HAP-1 (cell line): Measurements from ENCODE around the gene SPATA6.

Experiments
- DNase-seq, 2 experiments: peaks; one replicate each; pipeline ENCODE4 v3.0.0-alpha.2; 2016 to 2020; ENCODE audit warnings: low spot score in 2 of 2
- H3K27me3 ChIP-seq: fragments of 250-450 bp; sonication (Bioruptor Pico); 2 replicates; pipeline ENCODE4 v1.5.1; 2020; ENCODE audit warnings: low read depth, mild to moderate bottlenecking, moderate library complexity
- H3K36me3 ChIP-seq: fragments of 250-450 bp; sonication (Bioruptor Pico); replicated peaks from 2 replicates; pipeline ENCODE4 v1.5.1; 2020; ENCODE audit warnings: mild to moderate bottlenecking
- H3K4me1 ChIP-seq: fragments of 250-450 bp; sonication (Bioruptor Pico); 2 replicates; pipeline ENCODE4 v1.5.1; 2020; ENCODE audit warnings: mild to moderate bottlenecking
- H3K4me3 ChIP-seq: fragments of 250-450 bp; sonication (Bioruptor Pico); 2 replicates; pipeline ENCODE4 v1.5.1; 2020; ENCODE audit warnings: mild to moderate bottlenecking, moderate library complexity
- H3K9me3 ChIP-seq: fragments of 250-450 bp; sonication (Bioruptor Pico); 2 replicates; pipeline ENCODE4 v1.5.1; 2020; ENCODE audit warnings: mild to moderate bottlenecking, moderate library complexity
- in situ Hi-C: fragments of 300-500 bp; cut with MboI; formaldehyde crosslinking; loops from 3 replicates; pipeline ENCODE4 v1.14.3; 2020; ENCODE audit warnings: low sequenced_read_pairs, inconsistent platforms, mixed read lengths

Gene SPATA6

DNA sequence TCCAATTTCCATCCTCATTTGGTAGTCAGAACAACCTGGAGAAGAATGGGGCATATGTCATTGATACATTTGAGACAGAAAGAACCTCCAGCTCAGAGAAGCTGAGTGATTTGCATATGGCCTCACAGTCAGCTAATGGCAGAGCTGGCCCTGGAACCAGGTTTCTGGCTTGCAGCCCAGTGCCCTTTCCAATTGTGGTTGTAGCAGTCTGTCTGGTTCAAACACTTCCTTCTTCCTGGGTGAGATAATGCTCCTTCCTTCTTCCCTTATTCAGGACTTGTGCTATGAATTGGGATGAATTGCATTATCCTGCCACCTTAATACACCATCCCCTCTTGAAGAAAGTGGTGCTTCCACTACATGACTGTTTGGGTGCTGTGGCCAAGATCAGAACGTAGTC is 225.3 kb downstream of the SPATA6 start:
- no peak for DNase-seq
- in situ Hi-C loops, result no loop called here
- no peaks in the 10 kb centered on the region for H3K36me3 ChIP-seq
- H3K9me3 ChIP-seq, result no peaks in the 10 kb centered on the region
- H3K4me1 ChIP-seq, result no peaks in the 10 kb centered on the region
- H3K27me3 ChIP-seq, result no peaks in the 10 kb centered on the region
- no peak overlapping the region for H3K4me3 ChIP-seq
